ENCODE results near the gene GUCA2A. TPM values are rescaled to one million over a fixed set of nuclear protein-coding genes. Genes with fewer than 3 reads are reported as not detected.

GUCA2A gene
- total and polyA plus RNA-seq, 2 of the 8 experiments (the other 6 are each of a cell fraction or from before 2014, with no cell fraction given): not detected

DNA sequence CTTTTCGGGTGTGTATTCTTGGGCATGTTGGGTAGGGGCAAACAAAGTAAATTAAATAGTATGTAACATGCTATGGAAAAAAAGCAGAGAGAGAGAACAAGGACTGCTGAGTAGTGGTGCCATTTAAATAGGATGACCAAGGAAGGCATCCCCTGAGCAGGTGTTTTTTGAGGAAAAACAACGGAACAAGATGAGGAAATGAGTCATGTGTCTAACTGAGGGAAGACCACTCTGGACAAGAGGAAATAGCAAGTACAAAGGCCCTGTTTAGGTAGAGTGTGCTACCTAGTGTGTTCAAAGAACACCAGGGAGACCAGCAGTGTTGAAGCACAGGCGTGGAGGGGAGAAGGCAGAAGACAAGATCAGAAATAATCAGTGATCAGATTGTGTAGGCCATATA, 20.1 kb upstream of the GUCA2A start:
- H4K91ac ChIP-seq (replicated peaks; ENCODE audit: insufficient read length, low read length): no peak overlapping the region
- DNase-seq (ENCODE audit: low read depth in 1 of 2, low spot score in 2 of 2): no peak
- H3K23me2 ChIP-seq (ENCODE audit: low read depth, low read length): no peaks in the 10 kb centered on the region; the same call in 1 of the 2 replicates
- no peak overlapping the region for H3K18ac ChIP-seq (ENCODE audit: extremely low read depth, low read length)
- H3K4ac ChIP-seq (replicated peaks; ENCODE audit: insufficient read length, low read depth, low read length): no peak overlapping the region
- H2BK12ac ChIP-seq (ENCODE audit: low read depth, low read length): no peak overlapping the region
- H3K9me3 ChIP-seq (ENCODE audit: insufficient read depth in 2 of 2, low read depth in 1 of 2, low read length in 1 of 2): no peaks in the 10 kb centered on the region
- no peaks in the 10 kb centered on the region for H3K27me3 ChIP-seq (replicated peaks in 1 of 4; ENCODE audit: control insufficient read depth in 3 of 4, extremely low read depth in 1 of 4, insufficient read depth in 3 of 4, low read length in 3 of 4)
- CTCF ChIA-PET (ENCODE audit: partially characterized antibody): interaction anchor here (0.6 kb wide), 2 partner anchors 11 to 45 kb away, joined by 3 to 4 read pairs; no protein-coding TSS in a partner anchor
- H3K4me1 ChIP-seq (replicated peaks in 1 of 4; ENCODE audit: control insufficient read depth in 3 of 4, insufficient read depth in 4 of 4, low read length in 3 of 4): no peaks in the 10 kb centered on the region
- no peak overlapping the region for H2BK20ac ChIP-seq (ENCODE audit: low read length)
- H2BK5ac ChIP-seq (ENCODE audit: low read depth, low read length): no peak overlapping the region
- no peaks in the 10 kb centered on the region for H3K79me2 ChIP-seq (ENCODE audit: control insufficient read depth in 1 of 2, insufficient read depth in 2 of 2, low read length in 2 of 2)
- WGBS, 2 experiments (ENCODE audit: extremely low coverage in 1 of 2, insufficient coverage in 1 of 2, insufficient read length in 1 of 2, insufficient replicate concordance in 2 of 2, low coverage in 1 of 2, low lambda C conversion rate in 2 of 2, missing lambda C conversion rate in 1 of 2): 91% methylated on average over 3 of the region's 3 CpGs; no CpG with 5 or more reads in 1 of the 2 experiments
- no peak overlapping the region for H3K56ac ChIP-seq (replicated peaks; ENCODE audit: insufficient read length, low read depth, low read length)
- H3K79me1 ChIP-seq (ENCODE audit: low read depth, low read length): no peaks in the 10 kb centered on the region
- FAIRE-seq: no peak
- H4K8ac ChIP-seq (ENCODE audit: extremely low read depth, insufficient read depth, low read length): no peak overlapping the region
- H3K27ac ChIP-seq (ENCODE audit: low read depth, low read length): no peak overlapping the region
- H4K5ac ChIP-seq (ENCODE audit: insufficient read length, low read depth, low read length): no peak overlapping the region
- no peak overlapping the region for H3K9ac ChIP-seq (replicated peaks in 1 of 4; ENCODE audit: extremely low read depth in 1 of 4, low read depth in 3 of 4, low read length in 3 of 4)
- H2BK15ac ChIP-seq (ENCODE audit: low read length): no peak overlapping the region
- no peak overlapping the region for H2AFZ ChIP-seq (ENCODE audit: low read length)
- no peak overlapping the region for H3K4me3 ChIP-seq (ENCODE audit: extremely low read depth in 1 of 4, insufficient read depth in 2 of 4, low read depth in 3 of 4, low read length in 4 of 4)
- H2BK120ac ChIP-seq (replicated peaks; ENCODE audit: low read depth, low read length): no peak overlapping the region
- no peak overlapping the region for H3K23ac ChIP-seq (ENCODE audit: insufficient read length)
- no peak overlapping the region for H3K4me2 ChIP-seq (ENCODE audit: insufficient read depth in 1 of 2, low read depth in 2 of 2, low read length in 2 of 2)
- H2AK5ac ChIP-seq (ENCODE audit: low read depth, low read length): no peak overlapping the region
- no peak overlapping the region for H3K14ac ChIP-seq (ENCODE audit: insufficient read length)
- POLR2A ChIA-PET (ENCODE audit: partially characterized antibody): no interaction called here
- peaks cover 0 to 25% (median 11%) of the 10 kb centered on the region in 4 experiments; a peak in 5 of 8 replicates for H3K36me3 ChIP-seq (ENCODE audit: control insufficient read depth in 2 of 4, insufficient read depth in 4 of 4, low read length in 3 of 4)
- H4K20me1 ChIP-seq (replicated peaks in 1 of 2; ENCODE audit: control insufficient read depth in 1 of 2, insufficient read depth in 2 of 2, low read length in 2 of 2): no peaks in the 10 kb centered on the region
- no peak for TF ChIP-seq RAD21 (IDR thresholded peaks at IDR 0.05 in 1 of 2, conservative IDR thresholded peaks at IDR 0.05 in 1 of 2; ENCODE audit: low read depth in 2 of 2, low read length in 2 of 2)

Data from H1 (cell line).